Neural crest cell (in vitro differentiated cells): Measurements from ENCODE around the gene CHD6. TPM values are rescaled to one million over a fixed set of nuclear protein-coding genes. Genes with fewer than 3 reads are reported as not detected.
"Not testable (repeated sequence)": the region's sequence is repeated elsewhere in the genome, so short reads cannot be mapped to it uniquely, and the experiment has no call there.

ENCODE experiments used
- DNase-seq: peaks from one replicate; pipeline ENCODE4 v3.0.0; 2021; ENCODE audit warnings: low read depth, mixed read lengths, low spot score
- H3K27ac Mint-ChIP-seq: one replicate; pipeline ENCODE4 v1.8.0; 2021; ENCODE audit warnings: mild to moderate bottlenecking, mixed read lengths; ENCODE audit not compliant: unreplicated experiment
- H3K27me3 Mint-ChIP-seq: 2 replicates; pipeline ENCODE4 v1.8.0; 2021; ENCODE audit warnings: low read depth, mild to moderate bottlenecking, mixed read lengths
- H3K36me3 Mint-ChIP-seq: 2 replicates; pipeline ENCODE4 v1.8.0; 2021; ENCODE audit warnings: low read depth, mild to moderate bottlenecking, mixed read lengths
- H3K4me1 Mint-ChIP-seq: 2 replicates; pipeline ENCODE4 v1.8.0; 2021; ENCODE audit warnings: mixed read lengths
- H3K4me3 Mint-ChIP-seq: one replicate; pipeline ENCODE4 v1.8.0; 2021; ENCODE audit warnings: mild to moderate bottlenecking, mixed read lengths
- H3K9me3 Mint-ChIP-seq: 2 replicates; pipeline ENCODE4 v1.8.0; 2021; ENCODE audit warnings: mixed read lengths
- CTCF ChIP-seq: fragments of 200-600 bp; sonication (generic); conservative IDR thresholded peaks from 2 replicates; pipeline ENCODE4 v1.5.0; 2021; ENCODE audit warnings: antibody characterized with exemption, mild to moderate bottlenecking
- total RNA-seq: library from RNA; stranded (reverse); gene quantifications from 2 replicates; pipeline ENCODE4 v1.2.1, GENCODE V29; 2021

Gene CHD6
- total RNA-seq, 1 donor from 2014 or later, result 51.2 TPM

- no peaks in the 10 kb centered on the region for H3K4me1 Mint-ChIP-seq
- H3K9me3 Mint-ChIP-seq, result peaks cover 4% of the 10 kb centered on the region
- no peaks in the 10 kb centered on the region for H3K27me3 Mint-ChIP-seq
- no peak for TF ChIP-seq CTCF
- DNase-seq, result no peak
- no peak overlapping the region for H3K4me3 Mint-ChIP-seq
- H3K27ac Mint-ChIP-seq, result no peak overlapping the region
- H3K36me3 Mint-ChIP-seq, result peaks cover 23% of the 10 kb centered on the region
Observed at GRCh38 chr20:41540918-41541317, 77.3 kb downstream of the CHD6 start.

- H3K4me1 Mint-ChIP-seq, result no peaks in the 10 kb centered on the region
- H3K27me3 Mint-ChIP-seq, result no peaks in the 10 kb centered on the region
- no peak overlapping the region for H3K27ac Mint-ChIP-seq
- peaks cover 4% of the 10 kb centered on the region for H3K9me3 Mint-ChIP-seq
- no peak overlapping the region for H3K4me3 Mint-ChIP-seq
- no peak for TF ChIP-seq CTCF
- peaks cover 19% of the 10 kb centered on the region for H3K36me3 Mint-ChIP-seq
- no peak for DNase-seq
Observed at GRCh38 chr20:41540459-41540858, 77.7 kb downstream of the CHD6 start.

- Mint-ChIP-seq H3K4me3 (no peak overlapping the region), H3K4me1 (no peaks in the 10 kb centered on the region), H3K27ac (no peak overlapping the region)
Observed at GRCh38 chr20:41538810-41539596, 79.2 kb downstream of the CHD6 start.

GRCh38 chr20:41537865-41538264 is 80.3 kb downstream of the CHD6 start:
- no peak overlapping the region for H3K4me3 Mint-ChIP-seq
- TF ChIP-seq CTCF, result no peak
- no peaks in the 10 kb centered on the region for H3K27me3 Mint-ChIP-seq
- DNase-seq, result no peak
- H3K9me3 Mint-ChIP-seq, result peaks cover 4% of the 10 kb centered on the region
- no peak overlapping the region for H3K27ac Mint-ChIP-seq
- H3K36me3 Mint-ChIP-seq, result peaks cover 19% of the 10 kb centered on the region
- H3K4me1 Mint-ChIP-seq, result no peaks in the 10 kb centered on the region

More at GRCh38 chr20:41538810-41539596, 79.2 kb downstream of the CHD6 start:
- peaks cover 19% of the 10 kb centered on the region for H3K36me3 Mint-ChIP-seq
- H3K27me3 Mint-ChIP-seq, result no peaks in the 10 kb centered on the region
- TF ChIP-seq CTCF, result no peak
- DNase-seq, result no peak
- H3K9me3 Mint-ChIP-seq, result peaks cover 4% of the 10 kb centered on the region

GRCh38 chr20:41535551-41535950 is 82.6 kb downstream of the CHD6 start:
- not testable (repeated sequence) for H3K4me1 Mint-ChIP-seq, H3K9me3 Mint-ChIP-seq, H3K4me3 Mint-ChIP-seq, H3K27me3 Mint-ChIP-seq, DNase-seq, H3K27ac Mint-ChIP-seq
- peaks cover 25% of the 10 kb centered on the region for H3K36me3 Mint-ChIP-seq

- no peak for TF ChIP-seq CTCF
- Mint-ChIP-seq H3K27me3 (no peaks in the 10 kb centered on the region), H3K4me3 (no peak overlapping the region), H3K9me3 (peaks cover 4% of the 10 kb centered on the region), H3K27ac (no peak overlapping the region), H3K36me3 (peaks cover 25% of the 10 kb centered on the region), H3K4me1 (no peaks in the 10 kb centered on the region)
- no peak for DNase-seq
Observed at GRCh38 chr20:41534842-41535241, 83.3 kb downstream of the CHD6 start.
